GM18511 (cell line): ENCODE measurements around the gene TMEM175.

Source experiments
- ATAC-seq: cut with Tn5 transposase; IDR thresholded peaks from one replicate; pipeline ENCODE4 v1.9.1; 2021; ENCODE audit warnings: mild to moderate bottlenecking, moderate library complexity; ENCODE audit not compliant: unreplicated experiment

TMEM175 gene

DNA sequence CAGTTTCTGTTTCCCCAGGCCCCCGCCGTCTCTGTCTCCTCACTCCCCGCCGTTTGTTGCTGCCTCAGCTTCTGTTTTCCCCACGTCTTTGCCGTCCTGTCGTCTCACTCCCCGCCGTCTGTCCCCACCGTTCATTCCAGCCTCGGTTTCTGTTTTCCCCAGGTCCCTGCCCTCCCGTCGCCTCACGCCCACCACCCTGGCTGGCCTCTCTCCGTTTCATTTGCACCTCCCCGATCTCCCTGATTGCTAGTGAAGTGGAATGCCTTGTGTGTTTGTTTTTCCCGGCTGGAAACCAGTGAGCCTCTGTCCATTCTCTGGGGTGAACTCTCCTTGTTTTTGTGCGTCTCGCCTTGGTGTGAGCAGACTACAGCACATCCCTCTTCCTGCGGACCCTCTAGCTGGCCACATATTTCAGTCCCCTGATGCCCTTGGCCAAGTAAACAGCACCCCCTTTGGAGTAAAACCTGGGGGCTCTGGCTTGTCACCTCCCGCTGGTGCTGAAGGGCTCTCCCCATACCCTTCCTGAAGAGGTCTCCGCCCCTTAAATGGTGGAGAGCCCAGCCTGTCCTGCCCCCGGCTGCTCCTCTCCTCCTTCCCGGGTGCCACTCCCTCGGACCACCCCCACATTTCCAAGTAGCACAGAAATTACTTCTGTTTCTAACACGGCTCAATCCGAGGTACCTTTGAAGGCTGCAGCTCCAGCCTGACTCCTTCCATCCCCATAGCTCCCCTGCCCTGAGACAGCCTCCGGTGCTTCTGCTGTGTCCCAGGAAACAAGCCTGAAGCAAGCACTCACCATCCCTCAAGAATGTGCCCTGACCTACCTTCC lies 13.2 kb downstream of the TMEM175 start:
- ATAC-seq: no peak

DNA sequence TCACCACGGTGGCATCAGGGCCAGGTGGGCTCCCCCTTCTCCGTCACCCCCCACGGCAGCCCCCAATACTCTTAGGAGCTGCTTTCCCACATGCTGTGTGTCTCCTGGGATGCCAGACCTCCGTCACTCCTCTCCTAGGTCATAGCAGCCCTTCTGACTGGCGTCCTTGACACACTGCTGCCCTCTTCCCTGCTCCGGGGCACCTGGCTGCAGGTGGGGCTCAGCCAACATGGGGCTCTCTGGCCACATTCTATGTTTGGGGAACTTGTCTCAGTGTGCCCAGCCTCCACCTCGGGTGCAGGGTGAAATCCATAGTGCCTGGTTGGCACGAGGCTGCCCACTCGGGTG lies 13.8 kb downstream of the TMEM175 start:
- ATAC-seq: no peak

DNA sequence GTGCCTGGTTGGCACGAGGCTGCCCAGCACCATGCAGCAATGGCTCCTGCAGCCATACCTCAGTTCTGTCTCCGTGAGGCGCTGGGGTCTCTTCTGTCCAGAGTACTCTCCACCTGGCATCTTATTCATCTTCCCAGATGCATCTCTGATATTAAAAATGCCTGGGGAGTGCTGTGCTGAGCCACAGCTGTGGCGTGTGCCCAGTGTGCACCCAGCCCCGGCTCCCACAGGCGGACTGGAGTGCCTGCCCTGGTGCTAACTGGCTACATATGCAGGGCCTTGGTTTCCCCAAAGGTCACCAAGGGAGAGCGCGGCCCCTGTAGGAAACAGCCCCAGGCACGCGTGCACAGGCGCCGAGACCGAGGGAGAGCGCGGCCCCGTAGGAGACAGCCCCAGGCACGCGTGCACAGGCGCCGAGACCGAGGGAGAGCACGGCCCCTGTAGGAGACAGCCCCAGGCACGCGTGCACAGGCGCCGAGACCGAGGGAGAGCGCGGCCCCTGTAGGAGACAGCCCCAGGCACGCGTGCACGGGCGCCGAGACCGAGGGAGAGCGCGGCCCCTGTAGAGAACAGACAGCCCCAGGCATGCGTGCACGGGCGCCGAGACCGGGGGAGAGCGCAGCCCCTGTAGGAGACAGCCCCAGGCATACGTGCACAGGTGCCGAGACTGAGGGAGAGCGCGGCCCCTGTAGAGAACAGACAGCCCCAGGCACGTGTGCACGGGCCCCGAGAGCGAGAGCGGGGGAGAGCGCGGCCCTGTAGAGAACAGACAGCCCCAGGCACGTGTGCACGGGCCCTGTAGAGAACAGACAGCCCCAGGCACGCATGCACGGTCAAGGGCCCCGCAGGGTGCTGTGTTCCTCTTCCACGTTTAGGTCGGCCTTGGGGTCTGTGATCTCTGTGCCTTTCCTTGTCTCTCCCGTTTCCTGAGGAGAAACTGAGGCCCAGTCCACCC lies 14.5 kb downstream of the TMEM175 start:
- ATAC-seq: no peak

DNA sequence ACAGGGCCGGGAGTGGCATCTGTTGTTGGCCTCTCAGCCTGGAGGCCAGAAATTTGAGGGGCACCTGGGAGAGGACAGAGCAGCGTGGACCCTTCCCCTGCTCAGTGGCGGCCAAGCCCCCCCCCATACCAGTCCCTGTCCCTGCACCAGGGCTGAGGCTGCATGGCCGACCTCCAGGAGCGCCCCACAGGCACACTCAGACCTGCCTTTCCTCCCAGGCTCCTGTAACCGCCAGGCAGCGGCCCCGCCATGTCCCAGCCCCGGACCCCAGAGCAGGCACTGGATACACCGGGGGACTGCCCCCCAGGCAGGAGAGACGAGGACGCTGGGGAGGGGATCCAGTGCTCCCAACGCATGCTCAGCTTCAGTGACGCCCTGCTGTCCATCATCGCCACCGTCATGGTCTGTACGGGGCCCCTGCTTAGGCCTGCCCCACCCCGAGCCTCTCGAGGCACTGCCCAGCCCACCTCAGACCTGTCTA lies 15.3 kb downstream of the TMEM175 start:
- no peak for ATAC-seq

DNA sequence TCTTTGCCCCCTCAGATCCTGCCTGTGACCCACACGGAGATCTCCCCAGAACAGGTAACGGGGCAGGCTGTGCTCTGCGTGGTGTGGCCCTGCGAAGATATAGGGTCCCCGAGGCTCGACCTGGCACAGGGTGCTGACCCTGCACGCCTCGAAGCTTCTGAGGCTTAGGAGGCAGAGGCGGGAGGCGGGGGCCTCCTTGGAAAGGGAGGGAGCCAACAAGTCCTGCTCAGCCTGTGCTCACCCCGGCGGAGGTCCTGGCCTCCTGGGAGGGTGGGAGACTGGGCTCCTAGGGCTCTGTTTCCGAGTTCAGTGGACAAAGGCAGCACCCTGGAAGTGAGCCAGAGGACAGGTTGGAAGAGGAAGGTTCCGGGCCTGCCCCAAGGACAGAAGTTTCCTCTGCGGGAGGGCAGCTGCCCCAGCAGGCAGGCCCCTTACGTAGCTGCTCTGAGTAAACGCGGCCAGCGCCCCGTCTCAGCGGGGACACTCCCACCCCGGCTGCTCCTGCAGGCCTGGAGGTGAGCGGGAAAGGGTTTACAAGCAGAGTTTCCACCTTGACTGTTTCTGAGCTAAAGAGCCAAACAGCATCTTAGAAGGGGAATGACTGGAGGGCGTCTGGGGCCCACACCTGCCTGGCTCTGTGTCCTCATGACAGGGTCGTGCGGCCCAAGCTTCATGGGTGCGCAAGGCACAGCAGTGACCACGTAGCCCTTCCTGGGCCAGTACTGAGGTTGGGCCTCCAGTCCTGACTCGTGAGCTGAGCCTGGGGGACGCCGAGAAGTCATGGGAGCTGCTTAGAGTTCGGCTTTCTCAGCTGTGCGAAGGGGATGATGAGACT lies 16.1 kb downstream of the TMEM175 start:
- no peak for ATAC-seq

DNA sequence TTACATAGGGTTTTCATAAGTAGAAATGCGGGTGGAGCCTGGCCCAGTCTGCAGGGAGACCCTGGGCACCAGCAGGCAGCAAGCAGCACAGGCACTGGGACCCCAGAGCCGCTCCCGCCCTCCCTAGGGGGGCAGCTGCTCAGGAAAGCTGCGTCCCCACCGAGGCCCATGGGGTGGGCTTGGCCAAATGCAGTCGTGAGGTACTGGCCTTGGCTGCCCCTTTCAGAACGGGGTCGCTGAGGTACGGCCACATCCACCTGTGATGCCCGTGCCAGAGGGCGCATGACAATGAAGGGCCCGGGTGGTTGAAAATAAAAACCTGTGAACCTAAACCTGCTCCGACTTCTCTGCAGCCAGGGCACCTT lies 16.7 kb downstream of the TMEM175 start:
- no peak for ATAC-seq

DNA sequence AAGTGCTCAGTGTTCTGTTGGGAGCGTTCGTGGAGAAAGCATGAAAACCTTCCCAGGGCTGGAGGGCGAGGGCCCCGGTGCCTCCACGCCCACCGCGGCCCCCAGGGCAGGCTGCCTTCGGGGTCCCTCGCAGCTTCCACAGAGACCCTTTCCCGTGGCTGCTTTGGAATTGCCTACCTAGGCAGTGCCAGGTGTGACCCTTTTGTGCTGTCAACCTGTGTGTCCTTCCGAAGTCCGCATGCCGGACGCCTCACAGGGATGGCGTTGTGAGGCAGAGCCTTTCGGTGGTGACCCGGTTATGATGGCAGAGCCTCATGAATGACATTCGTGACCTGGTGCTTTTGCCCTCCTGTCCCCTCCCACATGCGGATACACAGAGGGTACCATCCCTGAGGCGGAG lies 17.4 kb downstream of the TMEM175 start:
- no peak for ATAC-seq

DNA sequence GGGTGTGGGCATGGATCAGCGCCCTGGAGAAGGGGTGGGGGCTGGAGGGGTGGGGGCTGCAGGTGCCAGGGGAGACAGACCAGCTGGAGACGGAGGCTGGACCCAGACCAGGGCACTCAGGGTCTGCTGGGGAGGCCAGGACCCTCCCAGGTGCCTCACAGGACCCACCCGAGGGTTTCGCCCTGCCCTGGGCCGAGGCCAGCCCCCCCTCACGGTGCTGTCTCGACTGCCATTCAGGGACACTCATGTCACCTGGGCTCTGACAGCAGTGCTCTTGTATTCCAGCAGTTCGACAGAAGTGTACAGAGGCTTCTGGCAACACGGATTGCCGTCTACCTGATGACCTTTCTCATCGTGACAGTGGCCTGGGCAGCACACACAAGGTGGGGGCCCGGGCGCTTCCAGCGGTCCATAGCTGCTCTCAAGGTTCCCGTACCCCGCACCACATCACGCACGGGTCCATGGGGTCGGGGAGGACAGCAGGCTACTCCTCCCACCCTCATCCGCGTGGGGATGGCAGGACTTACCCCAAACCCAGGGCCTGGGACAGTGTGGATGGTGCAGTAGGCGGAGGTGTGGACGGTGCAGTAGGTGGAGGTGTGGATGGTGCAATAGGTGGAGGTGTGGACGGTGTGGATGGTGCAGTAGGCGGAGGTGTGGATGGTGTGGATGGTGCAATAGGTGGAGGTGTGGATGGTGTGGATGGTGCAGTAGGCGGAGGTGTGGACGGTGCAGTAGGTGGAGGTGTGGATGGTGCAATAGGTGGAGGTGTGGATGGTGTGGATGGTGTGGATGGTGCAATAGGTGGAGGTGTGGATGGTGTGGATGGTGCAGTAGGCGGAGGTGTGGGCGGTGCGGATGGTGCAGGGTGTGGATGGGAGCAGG lies 18.1 kb downstream of the TMEM175 start:
- ATAC-seq: no peak

DNA sequence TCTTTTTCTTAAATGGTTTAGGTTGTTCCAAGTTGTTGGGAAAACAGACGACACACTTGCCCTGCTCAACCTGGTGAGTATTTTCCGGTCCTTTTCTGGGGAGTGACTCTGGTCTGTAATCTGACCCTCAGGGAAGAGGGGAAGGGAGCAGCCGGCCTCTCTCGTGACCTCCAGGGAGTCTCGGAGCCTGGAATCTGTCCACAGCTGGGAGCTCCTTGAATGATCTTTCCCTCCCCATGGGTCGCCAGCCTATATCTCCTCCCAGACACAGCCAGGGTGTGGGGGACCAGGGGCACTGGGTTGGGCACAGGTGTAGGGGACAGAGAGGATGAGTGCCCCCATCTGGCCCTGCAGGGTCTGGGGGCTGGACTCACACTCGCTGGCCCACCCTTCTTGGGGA lies 18.9 kb downstream of the TMEM175 start:
- no peak for ATAC-seq

DNA sequence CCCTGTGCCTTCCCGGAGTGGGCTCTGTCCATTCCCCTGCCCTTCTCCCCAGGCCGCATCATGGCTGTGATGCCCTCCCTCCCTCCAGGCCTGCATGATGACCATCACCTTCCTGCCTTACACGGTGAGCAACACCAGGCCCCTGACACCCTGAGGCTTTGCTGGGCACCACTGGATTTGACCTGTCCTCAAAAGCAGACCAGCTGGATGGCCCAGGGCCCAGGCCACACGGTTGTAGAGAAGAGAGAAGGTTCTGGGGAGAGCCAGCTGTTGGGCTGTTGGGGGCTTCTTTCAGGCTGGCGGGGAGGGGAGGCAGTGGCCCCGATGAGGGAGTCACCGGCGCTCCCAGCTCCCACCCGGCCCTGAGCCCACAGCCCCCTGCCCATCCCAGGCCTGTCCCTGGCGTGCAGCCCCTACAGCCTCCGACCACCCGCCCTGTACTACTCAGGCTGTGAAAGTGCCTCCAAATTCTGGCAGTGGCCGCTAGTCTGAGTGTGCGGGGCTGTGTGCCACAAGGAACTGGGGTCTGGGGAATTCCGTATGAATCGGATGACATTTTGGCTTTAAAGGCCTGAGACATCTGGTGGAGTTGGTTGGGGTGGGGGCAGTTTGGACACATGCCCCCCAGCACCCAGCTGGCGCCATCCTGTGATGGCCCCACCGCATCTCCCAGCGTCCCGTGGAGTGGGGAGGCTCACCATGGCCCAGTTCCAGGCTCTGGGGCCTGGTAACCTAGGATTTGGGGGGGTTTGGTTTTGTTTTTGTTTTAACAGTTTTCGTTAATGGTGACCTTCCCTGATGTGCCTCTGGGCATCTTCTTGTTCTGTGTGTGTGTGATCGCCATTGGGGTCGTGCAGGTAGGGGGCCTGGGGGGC lies 19.6 kb downstream of the TMEM175 start:
- ATAC-seq: no peak

DNA sequence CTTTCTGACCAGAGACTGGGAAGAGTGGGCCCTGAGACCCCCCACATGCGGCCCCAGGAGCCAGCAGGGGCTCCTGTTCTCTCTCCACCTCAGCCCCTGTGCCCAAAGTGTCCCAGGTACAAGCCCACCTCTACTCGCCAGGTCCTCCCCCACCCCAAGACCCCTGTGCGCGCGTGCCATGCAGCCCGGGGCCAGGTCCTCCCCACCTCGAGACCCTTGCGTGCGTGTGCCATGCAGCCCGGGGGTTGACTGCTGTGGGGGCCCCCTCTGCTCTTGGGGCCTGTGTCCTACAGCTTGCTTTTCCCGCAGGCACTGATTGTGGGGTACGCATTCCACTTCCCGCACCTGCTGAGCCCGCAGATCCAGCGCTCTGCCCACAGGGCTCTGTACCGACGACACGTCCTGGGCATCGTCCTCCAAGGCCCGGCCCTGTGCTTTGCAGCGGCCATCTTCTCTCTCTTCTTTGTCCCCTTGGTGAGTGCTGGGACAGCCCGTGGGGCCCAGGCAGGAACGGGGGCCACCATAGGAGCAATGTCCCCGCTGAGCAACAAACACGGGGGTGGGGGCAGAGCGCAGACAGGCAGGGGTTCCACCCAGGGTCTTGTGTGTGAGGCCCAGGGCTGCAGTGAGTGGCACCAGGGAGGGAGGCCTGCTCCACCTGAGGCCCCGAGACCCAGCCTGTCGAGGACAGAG lies 20.8 kb downstream of the TMEM175 start:
- ATAC-seq: no peak

DNA sequence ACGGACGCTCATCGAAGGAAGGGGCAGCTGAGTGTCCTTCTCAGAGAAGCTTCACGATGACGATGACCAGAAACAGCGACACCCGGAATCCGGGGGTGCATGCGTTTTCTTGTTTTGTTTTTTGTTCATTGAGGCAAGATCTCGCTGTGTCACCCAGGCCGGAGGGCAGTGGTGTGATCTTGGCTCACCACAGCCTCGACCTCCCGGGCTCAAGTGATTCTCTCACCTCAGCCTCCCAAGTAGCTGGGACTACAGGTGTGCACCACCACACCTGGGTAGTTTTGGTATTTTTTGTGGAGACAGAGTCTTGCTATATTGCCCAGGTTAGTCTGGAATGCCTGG lies 21.3 kb downstream of the TMEM175 start:
- no peak for ATAC-seq

DNA sequence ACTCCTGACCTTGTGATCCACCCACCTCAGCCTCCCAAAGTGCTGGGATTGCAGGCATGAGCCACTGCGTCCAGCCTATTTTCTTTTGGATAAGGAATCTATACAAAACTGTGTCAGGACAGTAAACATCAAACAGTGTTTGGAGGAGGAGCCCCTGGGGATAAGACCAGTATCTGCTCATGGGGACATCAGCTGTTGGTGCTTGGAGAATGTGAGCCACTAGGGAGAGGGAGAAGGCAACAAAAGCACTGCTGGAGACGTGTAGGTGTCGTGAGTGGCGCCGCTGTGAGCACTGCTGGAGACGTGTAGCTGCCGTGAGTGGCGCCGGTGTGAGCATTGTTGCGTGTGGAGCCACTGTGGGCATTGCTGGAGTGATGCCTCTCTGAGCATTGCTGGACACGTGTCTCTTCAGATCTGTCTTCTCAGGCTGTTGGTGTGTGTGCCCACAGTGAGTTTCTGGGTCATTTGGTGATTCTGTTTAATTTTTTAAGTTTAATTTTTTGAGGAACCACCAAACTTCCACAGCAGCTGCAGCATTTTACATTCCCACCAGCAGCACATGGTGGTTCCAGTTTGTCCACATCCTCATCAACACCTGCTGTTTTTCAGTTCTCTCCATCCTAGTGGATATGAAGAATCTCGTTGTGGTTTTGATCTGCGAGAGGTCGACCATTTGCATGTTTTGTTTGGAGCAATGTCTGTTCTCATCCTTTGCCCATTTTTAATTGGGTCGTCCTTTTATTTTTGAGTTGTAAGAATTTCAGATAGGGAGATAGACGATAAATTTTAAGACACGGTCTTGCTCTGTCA lies 22.2 kb downstream of the TMEM175 start:
- no peak for ATAC-seq

DNA sequence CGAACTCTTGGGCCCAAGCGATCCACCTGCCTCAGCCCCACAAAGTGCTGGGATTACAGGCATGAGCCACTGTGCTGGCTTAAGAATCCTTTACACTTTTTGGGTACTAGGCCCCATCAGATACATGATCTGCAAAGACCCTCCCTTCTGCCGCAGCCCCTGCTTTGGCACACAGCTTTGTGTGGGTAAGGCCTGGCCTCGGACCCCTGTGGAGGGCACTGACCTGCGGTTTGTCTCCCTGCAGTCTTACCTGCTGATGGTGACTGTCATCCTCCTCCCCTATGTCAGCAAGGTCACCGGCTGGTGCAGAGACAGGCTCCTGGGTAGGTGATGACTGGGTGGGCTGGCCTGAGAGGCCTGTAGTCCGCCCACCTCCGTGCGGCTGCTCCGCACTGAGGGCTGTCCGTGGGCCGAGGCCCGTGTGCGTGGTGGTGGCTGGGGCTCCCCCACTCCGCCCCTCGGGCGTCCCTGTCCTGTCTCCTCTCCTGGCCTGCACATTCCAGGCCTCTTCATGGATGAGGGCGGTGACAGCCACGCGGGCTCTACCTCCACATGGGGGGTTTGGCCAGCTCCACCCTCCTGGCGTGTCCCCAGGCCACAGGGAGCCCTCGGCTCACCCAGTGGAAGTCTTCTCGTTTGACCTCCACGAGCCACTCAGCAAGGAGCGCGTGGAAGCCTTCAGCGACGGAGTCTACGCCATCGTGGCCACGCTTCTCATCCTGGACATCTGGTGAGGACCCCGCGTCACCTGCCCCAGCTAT lies 23.1 kb downstream of the TMEM175 start:
- ATAC-seq: no peak

DNA sequence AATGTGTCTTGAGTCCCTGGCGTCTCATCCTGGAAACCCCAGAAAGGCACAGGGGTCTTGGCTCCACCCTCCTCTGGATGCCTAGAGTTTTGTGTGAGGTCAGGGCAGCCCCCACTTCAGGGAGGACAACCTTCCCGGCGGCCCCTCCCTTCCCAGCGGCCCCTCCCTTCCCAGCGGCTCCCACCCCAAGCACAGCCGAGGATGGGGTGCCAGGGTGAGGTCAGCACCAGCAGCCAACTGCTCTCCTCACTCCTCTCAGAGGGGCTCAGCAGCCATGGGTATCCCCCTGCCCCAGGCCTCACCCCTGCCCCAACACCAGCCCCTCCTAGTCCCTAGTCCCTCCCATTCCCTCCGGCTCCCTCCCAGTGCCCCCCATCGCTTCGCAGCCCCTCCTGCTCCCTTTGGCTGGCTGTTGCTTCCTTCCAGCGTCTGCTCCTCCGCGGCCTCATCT lies 23.7 kb downstream of the TMEM175 start:
- ATAC-seq: no peak

DNA sequence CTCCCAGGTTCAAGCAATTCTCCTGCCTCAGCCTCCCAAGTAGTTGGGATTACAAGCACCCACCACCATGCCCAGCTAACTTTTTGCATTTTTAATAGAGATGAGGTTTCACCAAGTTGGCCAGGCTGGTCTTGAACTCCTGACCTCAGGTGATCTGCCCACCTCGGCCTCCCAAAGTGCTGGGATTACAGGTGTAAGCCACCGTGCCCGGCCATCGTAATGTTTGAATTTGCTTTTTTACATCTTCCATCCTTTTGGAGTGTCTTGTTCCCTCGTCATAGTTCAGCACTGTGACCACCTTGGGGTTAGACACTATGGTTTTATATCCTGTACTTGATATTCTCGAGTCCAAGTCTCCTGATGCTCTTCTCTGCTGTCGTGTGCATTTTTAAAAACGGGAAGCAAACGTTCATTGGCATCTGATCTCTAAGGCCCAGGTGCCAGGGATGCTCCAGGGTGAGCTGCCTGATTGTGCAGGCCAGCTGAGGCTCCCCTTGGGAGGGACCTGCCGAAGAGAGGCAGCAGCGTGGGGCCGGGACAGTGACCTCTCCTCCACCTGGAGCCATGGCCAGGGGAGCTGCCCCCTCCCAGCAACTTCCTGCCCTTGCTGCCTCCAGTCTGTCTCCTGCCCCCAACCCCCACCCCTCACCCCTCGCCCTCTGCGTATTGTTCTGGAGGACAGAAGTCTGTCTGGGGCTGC lies 24.4 kb downstream of the TMEM175 start:
- no peak for ATAC-seq

DNA sequence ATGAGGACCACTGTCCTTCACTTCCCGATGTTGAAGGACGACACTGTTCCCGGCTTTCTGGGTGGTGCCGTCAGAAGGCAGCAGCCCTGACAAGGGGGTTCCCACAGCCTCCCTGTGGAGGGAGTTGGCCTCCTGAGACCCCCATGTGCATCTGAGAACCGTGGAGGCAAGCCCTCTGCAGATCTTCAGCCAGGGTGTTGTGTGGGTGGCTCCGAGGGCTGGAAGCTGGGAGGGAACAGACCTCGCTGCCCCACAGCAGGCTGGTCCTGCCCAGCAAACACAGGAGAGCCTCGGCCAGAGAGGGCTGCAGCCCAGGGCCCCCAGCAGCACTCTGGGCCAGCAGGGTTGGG lies 24.9 kb downstream of the TMEM175 start:
- ATAC-seq: no peak
